NCI-H1694 (cell line): ENCODE measurements around the gene DBP.
"Not testable (repeated sequence)": the region's sequence is repeated elsewhere in the genome, so short reads cannot be mapped to it uniquely, and the experiment has no call there.

Experiments used
- DNase-seq: peaks from one replicate; lab custom pipeline; 2025; lab: John Stamatoyannopoulos, UW

DBP gene

DNA sequence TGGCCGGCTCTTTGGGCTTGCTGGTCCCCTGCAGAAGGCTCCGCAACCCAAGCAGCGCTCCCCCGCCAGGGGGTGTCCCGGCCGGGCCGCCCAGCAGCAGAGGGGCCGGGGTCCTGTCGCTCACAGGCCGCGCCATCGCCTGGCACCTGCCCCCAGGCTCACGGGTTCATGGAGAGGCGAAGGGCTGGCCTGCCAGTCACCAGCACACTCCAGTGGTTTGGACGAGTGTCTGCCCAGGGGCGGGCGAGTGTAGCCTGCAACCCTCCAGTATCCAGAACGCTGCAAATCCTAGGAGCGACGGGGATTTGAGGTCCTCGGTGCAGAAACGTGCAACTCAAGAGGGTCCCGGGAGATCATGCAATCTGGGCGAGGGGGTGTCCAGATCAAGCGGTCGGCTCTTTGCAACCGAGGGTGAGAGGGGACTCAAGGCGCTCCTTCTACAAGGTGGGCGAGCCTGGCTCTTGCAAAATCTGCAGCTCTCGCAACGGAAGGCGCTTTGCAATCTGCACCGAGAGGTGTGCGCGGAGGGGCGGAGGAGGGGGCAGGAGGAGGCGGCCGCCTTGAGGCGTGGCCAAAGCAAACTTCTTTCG lies at the start of gene DBP:
Gene DBP (minus strand): TSS at position 521 of the 590 bp plus-strand sequence. CDS start 385 bp downstream, at position 136.
- DNase-seq: no peak

- not testable (repeated sequence) for DNase-seq
Observed at GRCh38 chr19:48686637-48687036, 49.5 kb upstream of the DBP start.

- DNase-seq: no peak
Observed at GRCh38 chr19:48686088-48686487, 48.9 kb upstream of the DBP start.

DNA sequence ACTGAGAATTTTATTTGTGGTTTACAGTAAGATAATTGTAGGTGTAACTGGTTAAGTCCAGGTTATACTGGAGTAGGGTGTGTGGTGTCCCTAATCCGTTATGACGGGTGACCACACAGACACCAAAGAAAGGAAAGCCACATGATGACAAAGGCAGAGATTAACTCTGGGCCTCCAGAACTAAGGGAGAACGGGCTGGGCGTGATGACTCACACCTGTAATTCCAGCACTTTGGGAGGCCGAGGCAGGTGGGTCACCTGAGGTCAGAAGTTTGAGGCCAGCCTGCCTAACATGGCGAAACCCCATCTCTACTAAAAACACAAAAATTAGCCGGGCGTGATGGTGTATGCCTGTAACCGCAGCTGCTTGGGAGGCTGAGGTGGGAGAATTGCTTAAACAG lies 48.4 kb upstream of the DBP start:
- no peak for DNase-seq

- DNase-seq: no peak
Observed at GRCh38 chr19:48683349-48683748, 46.2 kb upstream of the DBP start.

- DNase-seq: no peak
Observed at GRCh38 chr19:48681127-48681470, 43.9 kb upstream of the DBP start.

GRCh38 chr19:48680436-48681126 lies 43.4 kb upstream of the DBP start:
- no peak for DNase-seq

- not testable (repeated sequence) for DNase-seq
Observed at GRCh38 chr19:48680006-48680405, 42.8 kb upstream of the DBP start.

DNA sequence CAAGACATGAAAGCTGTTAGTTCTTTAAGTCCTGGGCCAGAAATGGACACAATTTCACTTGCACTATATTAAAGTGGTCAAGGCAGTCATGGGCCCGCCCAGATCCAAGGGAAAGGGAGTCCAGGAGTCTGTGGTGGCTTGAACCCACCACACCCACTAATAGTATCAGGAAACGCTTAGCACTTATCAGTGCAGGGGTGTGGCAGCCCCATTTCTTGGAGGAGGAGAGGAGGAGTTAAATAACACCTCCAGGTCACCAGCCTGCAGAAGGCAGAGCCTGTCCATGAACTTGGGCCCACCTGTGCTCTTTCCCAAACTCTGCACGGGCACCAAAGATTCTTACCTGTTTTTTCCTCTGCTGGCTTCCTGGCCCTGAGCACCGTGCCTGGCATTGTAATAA lies 41.0 kb upstream of the DBP start:
- no peak for DNase-seq

DNA sequence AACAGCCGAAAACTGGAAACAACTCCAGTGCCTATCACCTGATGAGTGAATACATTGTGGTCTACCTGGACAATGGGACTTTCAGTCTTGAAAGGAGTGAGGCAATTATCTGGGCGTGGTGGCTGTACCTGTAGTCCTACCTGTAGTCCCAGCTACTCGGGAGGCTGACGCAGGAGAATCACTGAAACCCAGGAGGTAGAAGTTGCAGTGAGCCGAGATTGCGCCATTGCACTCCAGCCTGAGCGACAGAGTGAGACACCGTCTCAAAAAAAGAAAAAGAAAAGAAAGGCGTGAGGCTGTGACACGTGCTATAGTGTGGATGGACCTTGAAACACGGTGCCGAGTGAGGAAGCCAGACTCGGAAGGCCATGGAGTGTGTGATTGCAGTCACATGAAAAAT lies 39.7 kb upstream of the DBP start:
- DNase-seq: no peak

- no peak for DNase-seq
Observed at GRCh38 chr19:48676487-48676886, 39.3 kb upstream of the DBP start.

DNA sequence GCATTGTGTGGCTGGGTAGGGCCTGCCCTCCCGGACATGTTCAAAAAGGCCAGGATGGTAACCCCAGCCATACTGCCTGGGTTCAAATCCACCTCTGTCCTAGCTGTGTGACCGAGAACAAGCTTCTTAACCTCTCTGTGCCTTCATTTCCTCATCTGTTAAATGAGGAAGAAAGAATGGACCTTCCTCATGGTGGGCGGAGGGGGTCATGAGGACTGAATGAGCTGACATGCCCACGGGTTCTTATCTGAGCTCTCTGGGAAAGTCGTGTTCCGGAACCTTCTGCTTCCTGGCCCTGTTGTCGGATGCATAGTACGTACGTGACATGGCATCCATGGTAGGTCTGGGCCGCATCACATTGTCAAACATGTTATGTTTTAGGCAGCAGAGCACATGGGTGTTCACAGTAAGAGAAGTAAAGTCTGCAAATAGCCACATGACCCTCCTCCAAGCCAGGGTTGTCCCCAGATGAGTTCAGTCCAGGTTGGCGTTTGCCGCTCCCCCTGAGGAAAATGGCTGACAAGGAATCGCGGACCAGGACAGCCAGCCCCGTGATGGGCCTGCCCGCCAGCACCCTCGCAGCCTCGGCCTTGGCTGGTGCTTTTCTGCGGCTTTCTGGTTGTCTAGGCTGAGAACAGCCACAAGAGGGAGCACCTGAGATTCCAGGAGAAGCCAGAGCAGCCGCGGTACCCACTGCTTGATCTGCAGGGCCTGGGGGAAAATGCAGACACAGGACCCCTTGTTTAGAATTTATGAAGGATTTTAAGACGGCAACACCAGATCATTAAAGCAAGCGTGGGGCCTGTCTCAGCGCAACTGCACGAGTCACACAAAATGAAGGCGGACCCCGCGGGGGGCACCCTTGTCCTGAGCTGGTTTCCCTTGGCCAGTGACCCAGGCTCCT lies 38.0 kb upstream of the DBP start:
- DNase-seq: peak; percentile 93

DNA sequence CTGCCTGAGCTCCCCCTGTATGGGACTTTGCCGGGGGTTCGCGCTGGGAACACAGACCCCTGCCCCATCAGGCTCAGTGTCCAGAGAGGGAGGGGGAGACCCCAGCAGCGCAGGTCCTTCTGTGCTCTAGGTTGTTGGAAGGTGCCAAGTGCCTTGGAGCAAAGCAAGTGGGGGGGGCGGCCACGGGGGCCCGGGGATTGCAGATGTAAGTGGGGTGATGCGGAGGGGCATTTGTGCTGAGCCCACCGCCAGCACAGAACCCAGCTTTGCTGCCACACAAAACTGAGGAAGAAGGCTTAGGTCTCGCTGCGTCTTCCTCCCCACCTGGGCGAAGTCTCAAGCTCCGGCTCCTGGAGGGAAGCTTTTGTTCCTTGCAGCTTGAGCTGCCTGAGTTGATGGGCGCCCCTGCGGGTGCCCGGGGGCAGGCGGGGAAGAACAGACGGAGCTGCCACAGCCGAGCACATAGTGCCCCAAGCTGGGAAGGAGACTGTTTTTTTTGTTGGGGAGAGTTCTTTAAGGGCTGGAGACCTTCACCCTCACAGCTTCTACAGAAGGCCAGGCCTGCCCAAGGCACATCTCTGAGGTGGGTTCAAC lies 37.1 kb upstream of the DBP start:
- DNase-seq: no peak

GRCh38 chr19:48673436-48674100 lies 36.4 kb upstream of the DBP start:
- DNase-seq: no peak

DNA sequence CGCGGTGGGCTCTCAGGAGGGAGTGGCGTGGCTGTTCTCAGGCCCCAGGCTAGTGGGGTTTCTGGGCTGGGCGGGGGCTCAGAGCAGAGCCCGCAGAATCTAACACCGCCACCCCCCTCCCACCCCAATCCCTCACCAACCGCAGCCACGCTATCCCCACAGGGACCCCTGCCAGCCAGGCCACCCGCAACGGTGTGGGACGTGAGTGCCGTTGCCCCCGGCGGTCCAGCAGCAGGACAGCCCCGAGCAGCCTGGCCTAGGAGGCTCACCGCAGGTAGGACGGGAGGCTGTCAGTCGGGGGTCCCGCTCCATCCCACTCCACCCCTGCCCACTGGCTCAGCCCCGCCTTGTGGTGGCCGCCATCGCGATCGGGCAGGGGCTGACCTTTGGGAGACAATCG lies 35.8 kb upstream of the DBP start, which contains the start of gene NTN5:
Gene NTN5 (minus strand): TSS at position 24 of the 400 bp plus-strand sequence. CDS start 2,031 bp downstream, outside the sequence.
- no peak for DNase-seq

GRCh38 chr19:48671446-48671995 lies 34.3 kb upstream of the DBP start:
- peak; percentile 64 for DNase-seq

GRCh38 chr19:48670699-48671445 lies 33.7 kb upstream of the DBP start:
- no peak for DNase-seq

GRCh38 chr19:48669903-48670668 lies 32.9 kb upstream of the DBP start:
- DNase-seq: no peak

GRCh38 chr19:48668761-48669160 lies 31.6 kb upstream of the DBP start:
- no peak for DNase-seq

- DNase-seq: no peak
Observed at GRCh38 chr19:48668332-48668731, 31.2 kb upstream of the DBP start.
